ENCODE measurements around the gene CCNG1.

The CCNG1 gene

GRCh38 chr5:163456840-163457239, 19.4 kb downstream of the CCNG1 start:
- TF ChIP-seq SPI1 (IDR thresholded peaks at IDR 0.05; ENCODE audit: low read depth, low read length) (no peak), POLR2AphosphoS5 (IDR thresholded peaks at IDR 0.05; ENCODE audit: low read depth, low read length) (no peak), POU2F2 (IDR thresholded peaks at IDR 0.05; ENCODE audit: low read depth, low read length) (no peak), POLR2A (IDR thresholded peaks at IDR 0.05; ENCODE audit: low read depth, low read length) (no peak)
- DNase-seq (ENCODE audit: insufficient read length, low spot score) (no peak), FAIRE-seq (no peak)

GRCh38 chr5:163458778-163459385, 21.5 kb downstream of the CCNG1 start:
- peak; percentile 23 for FAIRE-seq
- TF ChIP-seq POLR2AphosphoS5 (IDR thresholded peaks at IDR 0.05; ENCODE audit: low read depth, low read length), result no peak
- DNase-seq (ENCODE audit: insufficient read length, low spot score), result no peak

GRCh38 chr5:163459462-163459818, 22.0 kb downstream of the CCNG1 start:
- TF ChIP-seq SPI1 (IDR thresholded peaks at IDR 0.05; ENCODE audit: low read depth, low read length) (no peak), POLR2A (IDR thresholded peaks at IDR 0.05; ENCODE audit: low read depth, low read length) (no peak), PAX5 (IDR thresholded peaks at IDR 0.05; ENCODE audit: insufficient read depth, low read length, severe bottlenecking) (no peak), POLR2AphosphoS5 (IDR thresholded peaks at IDR 0.05; ENCODE audit: low read depth, low read length) (no peak), POU2F2 (IDR thresholded peaks at IDR 0.05; ENCODE audit: low read depth, low read length) (no peak), TAF1 (IDR thresholded peaks at IDR 0.05; ENCODE audit: low read depth, low read length) (no peak)
- FAIRE-seq (no peak), DNase-seq (ENCODE audit: insufficient read length, low spot score) (no peak)

- FAIRE-seq, result peak; percentile 99
Measured at GRCh38 chr5:163459819-163460561, 22.6 kb downstream of the CCNG1 start, which contains the start of gene NUDCD2. NUDCD2 (minus strand) TSS chr5:163460102; CDS start chr5:163460050, 52 bp downstream.

GRCh38 chr5:163460562-163461171, 23.3 kb downstream of the CCNG1 start, which contains the start of gene HMMR:
HMMR (plus strand) TSS chr5:163460632; CDS start chr5:163460693, 61 bp downstream.
- peak; percentile 13 for FAIRE-seq
- no peak for DNase-seq (ENCODE audit: insufficient read length, low spot score)

More at GRCh38 chr5:163459819-163460561, 22.6 kb downstream of the CCNG1 start, which contains the start of gene NUDCD2:
- peak; percentile 48 for DNase-seq (ENCODE audit: insufficient read length, low spot score)
- TF ChIP-seq POU2F2 (IDR thresholded peaks at IDR 0.05; ENCODE audit: low read depth, low read length), result 0 out of 2 replicates have a peak, but pooled peaks have one; percentile 11
- TF ChIP-seq PAX5 (IDR thresholded peaks at IDR 0.05; ENCODE audit: insufficient read depth, low read length, severe bottlenecking), result peak; percentile 81
- TF ChIP-seq POLR2A (IDR thresholded peaks at IDR 0.05; ENCODE audit: low read depth, low read length), result peak; percentile 95
- TF ChIP-seq SPI1 (IDR thresholded peaks at IDR 0.05; ENCODE audit: low read depth, low read length), result peak; percentile 33; the same call in 1 of the 2 replicates
- TF ChIP-seq POLR2AphosphoS5 (IDR thresholded peaks at IDR 0.05; ENCODE audit: low read depth, low read length), result peak; percentile 95
- TF ChIP-seq TAF1 (IDR thresholded peaks at IDR 0.05; ENCODE audit: low read depth, low read length), result peak; percentile 67

GRCh38 chr5:163463063-163463435, 25.7 kb downstream of the CCNG1 start:
- FAIRE-seq (no peak), DNase-seq (ENCODE audit: insufficient read length, low spot score) (no peak)
- TF ChIP-seq SPI1 (IDR thresholded peaks at IDR 0.05; ENCODE audit: low read depth, low read length) (no peak), POU2F2 (IDR thresholded peaks at IDR 0.05; ENCODE audit: low read depth, low read length) (no peak), TAF1 (IDR thresholded peaks at IDR 0.05; ENCODE audit: low read depth, low read length) (no peak), PAX5 (IDR thresholded peaks at IDR 0.05; ENCODE audit: insufficient read depth, low read length, severe bottlenecking) (no peak), POLR2AphosphoS5 (IDR thresholded peaks at IDR 0.05; ENCODE audit: low read depth, low read length) (no peak), POLR2A (IDR thresholded peaks at IDR 0.05; ENCODE audit: low read depth, low read length) (no peak)

More at GRCh38 chr5:163460562-163461171, 23.3 kb downstream of the CCNG1 start, which contains the start of gene HMMR:
- no peak for TF ChIP-seq SPI1 (IDR thresholded peaks at IDR 0.05; ENCODE audit: low read depth, low read length)
- peak; percentile 64; the same call in 1 of the 2 replicates for TF ChIP-seq POLR2AphosphoS5 (IDR thresholded peaks at IDR 0.05; ENCODE audit: low read depth, low read length)
- no peak for TF ChIP-seq PAX5 (IDR thresholded peaks at IDR 0.05; ENCODE audit: insufficient read depth, low read length, severe bottlenecking)
- TF ChIP-seq TAF1 (IDR thresholded peaks at IDR 0.05; ENCODE audit: low read depth, low read length), result no peak
- TF ChIP-seq POU2F2 (IDR thresholded peaks at IDR 0.05; ENCODE audit: low read depth, low read length), result 0 out of 2 replicates have a peak, but pooled peaks have one; percentile 13
- peak; percentile 83 for TF ChIP-seq POLR2A (IDR thresholded peaks at IDR 0.05; ENCODE audit: low read depth, low read length)

GRCh38 chr5:163467682-163468081, 30.3 kb downstream of the CCNG1 start:
- FAIRE-seq, result no peak

GRCh38 chr5:163473635-163474243, 36.3 kb downstream of the CCNG1 start:
- TF ChIP-seq POLR2A (IDR thresholded peaks at IDR 0.05; ENCODE audit: low read depth, low read length), result no peak
- FAIRE-seq (no peak), DNase-seq (ENCODE audit: insufficient read length, low spot score) (no peak)

More at GRCh38 chr5:163467682-163468081, 30.3 kb downstream of the CCNG1 start:
- no peak for DNase-seq (ENCODE audit: insufficient read length, low spot score)
- TF ChIP-seq POU2F2 (IDR thresholded peaks at IDR 0.05; ENCODE audit: low read depth, low read length) (no peak), TAF1 (IDR thresholded peaks at IDR 0.05; ENCODE audit: low read depth, low read length) (no peak), POLR2A (IDR thresholded peaks at IDR 0.05; ENCODE audit: low read depth, low read length) (no peak), SPI1 (IDR thresholded peaks at IDR 0.05; ENCODE audit: low read depth, low read length) (no peak), POLR2AphosphoS5 (IDR thresholded peaks at IDR 0.05; ENCODE audit: low read depth, low read length) (no peak), PAX5 (IDR thresholded peaks at IDR 0.05; ENCODE audit: insufficient read depth, low read length, severe bottlenecking) (no peak)

- no peak for DNase-seq (ENCODE audit: insufficient read length, low spot score)
- no peak for FAIRE-seq
- no peak for TF ChIP-seq POU2F2 (IDR thresholded peaks at IDR 0.05; ENCODE audit: low read depth, low read length)
- TF ChIP-seq SPI1 (IDR thresholded peaks at IDR 0.05; ENCODE audit: low read depth, low read length), result no peak
- no peak for TF ChIP-seq PAX5 (IDR thresholded peaks at IDR 0.05; ENCODE audit: insufficient read depth, low read length, severe bottlenecking)
- TF ChIP-seq POLR2A (IDR thresholded peaks at IDR 0.05; ENCODE audit: low read depth, low read length), result no peak
- no peak for TF ChIP-seq TAF1 (IDR thresholded peaks at IDR 0.05; ENCODE audit: low read depth, low read length)
- no peak for TF ChIP-seq POLR2AphosphoS5 (IDR thresholded peaks at IDR 0.05; ENCODE audit: low read depth, low read length)
Measured at GRCh38 chr5:163475411-163475810, 38.0 kb downstream of the CCNG1 start.

Measured in GM12891 (cell line).